Measurements from ENCODE around the gene ACSM3. TPM values are rescaled to one million over a fixed set of nuclear protein-coding genes. Genes with fewer than 3 reads are reported as not detected.
"Not testable (repeated sequence)": the region's sequence is repeated elsewhere in the genome, so short reads cannot be mapped to it uniquely, and the experiment has no call there.

The ACSM3 gene, protein sequence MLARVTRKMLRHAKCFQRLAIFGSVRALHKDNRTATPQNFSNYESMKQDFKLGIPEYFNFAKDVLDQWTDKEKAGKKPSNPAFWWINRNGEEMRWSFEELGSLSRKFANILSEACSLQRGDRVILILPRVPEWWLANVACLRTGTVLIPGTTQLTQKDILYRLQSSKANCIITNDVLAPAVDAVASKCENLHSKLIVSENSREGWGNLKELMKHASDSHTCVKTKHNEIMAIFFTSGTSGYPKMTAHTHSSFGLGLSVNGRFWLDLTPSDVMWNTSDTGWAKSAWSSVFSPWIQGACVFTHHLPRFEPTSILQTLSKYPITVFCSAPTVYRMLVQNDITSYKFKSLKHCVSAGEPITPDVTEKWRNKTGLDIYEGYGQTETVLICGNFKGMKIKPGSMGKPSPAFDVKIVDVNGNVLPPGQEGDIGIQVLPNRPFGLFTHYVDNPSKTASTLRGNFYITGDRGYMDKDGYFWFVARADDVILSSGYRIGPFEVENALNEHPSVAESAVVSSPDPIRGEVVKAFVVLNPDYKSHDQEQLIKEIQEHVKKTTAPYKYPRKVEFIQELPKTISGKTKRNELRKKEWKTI
- 10 to 100 TPM in 2 of 3 donors, under 1 TPM in 1; 0.80 to 60.2 (median 22.9) TPM for total RNA-seq

DNA sequence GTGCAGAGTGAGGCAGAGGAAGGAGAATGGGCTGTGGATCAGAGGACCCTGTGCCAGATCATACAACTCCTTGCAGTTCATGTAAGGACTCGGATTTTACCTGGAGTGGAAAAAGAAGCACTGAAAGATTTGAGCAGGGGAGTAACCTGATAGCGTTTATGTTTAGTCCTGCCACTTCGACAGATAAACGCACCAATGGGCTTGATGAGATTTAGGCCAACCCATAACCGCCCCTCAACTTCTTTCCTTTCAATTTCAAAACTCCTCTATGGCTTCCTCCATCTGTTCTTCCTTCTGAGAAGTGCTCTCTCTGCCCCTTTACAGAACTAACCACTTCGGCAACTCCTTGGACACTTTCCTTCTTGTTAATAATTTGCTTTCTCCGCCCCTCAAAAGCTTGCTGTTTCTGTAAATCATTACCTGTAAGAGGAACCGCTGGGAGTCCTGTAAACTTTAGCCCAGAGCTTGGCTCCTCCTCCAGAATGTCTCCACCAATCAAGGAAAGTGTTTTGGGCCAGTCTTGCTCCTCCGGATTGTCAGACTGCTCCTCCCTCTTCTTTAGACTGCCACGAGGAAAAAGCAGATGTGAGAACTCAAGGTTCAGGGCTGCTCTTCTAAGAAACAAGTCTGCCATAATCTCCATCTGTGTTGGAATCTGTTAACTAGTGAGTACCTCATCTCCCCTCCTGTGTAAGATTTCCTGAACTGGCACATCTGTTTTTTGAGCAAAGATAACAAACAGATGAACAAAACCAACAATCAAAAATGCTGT is at the start of gene ACSM3:
Gene ACSM3 (plus strand): TSS at position 554 of the 772 bp plus-strand sequence. CDS start 6,021 bp downstream, outside the sequence.
- intact Hi-C loops (cut with DNase I; ENCODE audit: low total_unique reads) = no loop called here
- Histone ChIP-seq H3K36me3 (no peaks in the 10 kb centered on the region), H3K27ac (peak within 1 kb of the TSS; percentile 70 to 82), H3K27me3 (no peaks in the 10 kb centered on the region), H3K4me1 (no peaks in the 10 kb centered on the region), H3K9me3 (no peaks in the 10 kb centered on the region), H3K4me3 (peak within 1 kb of the TSS; percentile 30 to 63 (median 51))
- TF ChIP-seq, protein P1, sequence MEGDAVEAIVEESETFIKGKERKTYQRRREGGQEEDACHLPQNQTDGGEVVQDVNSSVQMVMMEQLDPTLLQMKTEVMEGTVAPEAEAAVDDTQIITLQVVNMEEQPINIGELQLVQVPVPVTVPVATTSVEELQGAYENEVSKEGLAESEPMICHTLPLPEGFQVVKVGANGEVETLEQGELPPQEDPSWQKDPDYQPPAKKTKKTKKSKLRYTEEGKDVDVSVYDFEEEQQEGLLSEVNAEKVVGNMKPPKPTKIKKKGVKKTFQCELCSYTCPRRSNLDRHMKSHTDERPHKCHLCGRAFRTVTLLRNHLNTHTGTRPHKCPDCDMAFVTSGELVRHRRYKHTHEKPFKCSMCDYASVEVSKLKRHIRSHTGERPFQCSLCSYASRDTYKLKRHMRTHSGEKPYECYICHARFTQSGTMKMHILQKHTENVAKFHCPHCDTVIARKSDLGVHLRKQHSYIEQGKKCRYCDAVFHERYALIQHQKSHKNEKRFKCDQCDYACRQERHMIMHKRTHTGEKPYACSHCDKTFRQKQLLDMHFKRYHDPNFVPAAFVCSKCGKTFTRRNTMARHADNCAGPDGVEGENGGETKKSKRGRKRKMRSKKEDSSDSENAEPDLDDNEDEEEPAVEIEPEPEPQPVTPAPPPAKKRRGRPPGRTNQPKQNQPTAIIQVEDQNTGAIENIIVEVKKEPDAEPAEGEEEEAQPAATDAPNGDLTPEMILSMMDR (IDR thresholded peaks at IDR 0.05) = no peak
- TF ChIP-seq POLR2AphosphoS5 (IDR thresholded peaks at IDR 0.05) = no peak
- TF ChIP-seq POLR2A (IDR thresholded peaks at IDR 0.05) = no peak
- DNase-seq (ENCODE audit: low spot score in 2 of 2) = peak in 1 of 2 donors; percentile 68

DNA sequence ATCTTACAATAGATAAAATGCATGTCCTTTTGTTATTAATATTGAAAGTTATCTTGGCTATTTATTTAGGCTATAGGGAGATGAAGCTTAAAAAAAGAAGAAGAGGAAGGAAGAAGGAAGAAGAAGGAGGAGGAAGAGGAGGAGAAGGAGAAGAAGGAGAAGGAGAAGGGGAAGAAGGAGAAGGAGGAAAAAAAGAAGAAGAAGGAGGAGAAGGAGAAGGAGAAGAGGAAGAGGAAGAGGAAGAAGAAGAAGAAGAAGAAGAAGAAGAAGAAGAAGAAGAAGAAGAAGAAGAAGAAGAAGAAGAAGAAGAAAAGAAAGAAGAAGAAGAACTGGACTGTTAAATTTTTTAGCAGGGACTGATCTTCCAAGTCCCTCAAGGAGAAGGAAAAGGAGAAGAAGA is 46.1 kb upstream of the ACSM3 start:
- H3K9me3 ChIP-seq; intact Hi-C loops (cut with DNase I; ENCODE audit: low total_unique reads): not testable (repeated sequence)

DNA sequence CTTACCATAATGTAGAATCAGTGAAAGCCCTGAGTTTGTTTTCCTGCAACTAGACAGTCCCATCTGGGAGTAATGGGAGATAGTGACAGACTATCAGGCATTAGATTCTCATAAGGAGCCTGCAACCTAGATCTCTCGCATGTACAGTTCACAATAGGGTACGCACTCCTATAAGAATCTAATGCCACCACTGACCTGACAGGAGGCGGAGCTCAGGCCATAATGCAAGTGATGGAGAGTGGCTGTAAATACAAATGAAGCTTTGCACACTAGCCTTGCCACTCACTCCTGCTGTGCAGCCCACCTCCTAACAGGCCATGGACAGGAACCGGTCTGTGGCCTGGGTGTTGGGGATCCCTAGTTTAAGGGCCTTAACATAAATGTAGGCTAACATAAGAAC is 43.6 kb upstream of the ACSM3 start:
- no peak overlapping the region for H3K27ac ChIP-seq
- H3K4me1 ChIP-seq = no peaks in the 10 kb centered on the region
- no peak for TF ChIP-seq POLR2A (IDR thresholded peaks at IDR 0.05)
- TF ChIP-seq, protein P1 (IDR thresholded peaks at IDR 0.05) = no peak
- H3K9me3 ChIP-seq = no peaks in the 10 kb centered on the region
- H3K4me3 ChIP-seq = no peak overlapping the region
- intact Hi-C loops (cut with DNase I; ENCODE audit: low total_unique reads) = no loop called here
- H3K36me3 ChIP-seq = no peaks in the 10 kb centered on the region
- H3K27me3 ChIP-seq = no peaks in the 10 kb centered on the region
- DNase-seq (ENCODE audit: low spot score in 2 of 2) = no peak

More for the DNA sequence above, 46.1 kb upstream of the ACSM3 start:
- H3K27ac ChIP-seq; H3K36me3 ChIP-seq; H3K4me3 ChIP-seq; DNase-seq (ENCODE audit: low spot score in 2 of 2); H3K27me3 ChIP-seq; H3K4me1 ChIP-seq: not testable (repeated sequence)

DNA sequence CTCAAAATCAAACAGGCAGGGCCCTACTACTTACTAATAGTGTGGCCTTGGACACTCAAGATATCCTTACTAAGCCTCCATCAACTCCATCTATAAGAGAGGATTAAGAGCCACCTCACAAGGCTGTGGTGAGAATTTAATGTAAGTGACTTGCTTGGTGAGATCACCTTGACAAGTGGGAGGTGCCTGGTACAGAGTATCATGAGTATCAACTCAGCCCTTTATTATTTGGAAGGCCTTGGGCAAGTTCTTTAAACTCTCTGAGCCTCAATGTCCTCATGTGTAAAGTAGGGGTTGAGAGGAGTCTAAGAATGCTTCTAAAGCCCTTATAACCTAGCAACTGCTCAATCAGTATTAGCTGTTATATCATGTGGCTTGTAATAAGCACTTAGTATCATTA is 37.2 kb upstream of the ACSM3 start:
- TF ChIP-seq POLR2AphosphoS5 (IDR thresholded peaks at IDR 0.05) (no peak), POLR2A (IDR thresholded peaks at IDR 0.05) (no peak)
- TF ChIP-seq, protein P1 (IDR thresholded peaks at IDR 0.05) = no peak
- H3K4me3 ChIP-seq = no peak overlapping the region
- intact Hi-C loops (cut with DNase I; ENCODE audit: low total_unique reads) = no loop called here
- DNase-seq (ENCODE audit: low spot score in 2 of 2) = no peak
- H3K4me1 ChIP-seq = no peaks in the 10 kb centered on the region
- H3K9me3 ChIP-seq = no peaks in the 10 kb centered on the region
- H3K36me3 ChIP-seq = no peaks in the 10 kb centered on the region
- no peak overlapping the region for H3K27ac ChIP-seq
- H3K27me3 ChIP-seq = no peaks in the 10 kb centered on the region

DNA sequence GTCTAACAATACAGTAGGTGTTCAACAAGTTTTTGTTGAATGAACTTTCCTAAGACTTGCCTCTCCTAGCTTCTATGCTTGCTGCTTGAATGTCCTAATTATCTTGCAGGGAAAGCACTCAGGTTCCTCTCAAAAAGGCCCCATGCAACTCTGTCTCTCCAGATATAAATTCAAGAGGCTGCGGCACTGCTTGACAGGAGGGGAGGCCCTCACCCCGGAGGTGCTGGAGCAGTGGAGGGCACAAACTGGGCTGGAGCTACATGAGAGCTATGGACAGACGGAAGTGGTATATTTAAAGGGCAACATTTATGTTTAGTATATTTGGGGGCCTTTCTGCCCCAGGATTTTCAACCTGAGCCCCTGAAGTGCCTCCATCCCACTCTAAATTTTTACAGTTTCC is 36.6 kb upstream of the ACSM3 start:
- TF ChIP-seq POLR2AphosphoS5 (IDR thresholded peaks at IDR 0.05) (no peak), POLR2A (IDR thresholded peaks at IDR 0.05) (no peak)
- TF ChIP-seq, protein P1 (IDR thresholded peaks at IDR 0.05) = no peak
- H3K27me3 ChIP-seq = no peaks in the 10 kb centered on the region
- intact Hi-C loops (cut with DNase I; ENCODE audit: low total_unique reads) = no loop called here
- H3K4me3 ChIP-seq = no peak overlapping the region
- no peak overlapping the region for H3K27ac ChIP-seq
- H3K4me1 ChIP-seq = no peaks in the 10 kb centered on the region
- no peaks in the 10 kb centered on the region for H3K36me3 ChIP-seq
- no peak for DNase-seq (ENCODE audit: low spot score in 2 of 2)
- H3K9me3 ChIP-seq = no peaks in the 10 kb centered on the region

Measured in breast epithelium (tissue), 4 donors.